T-helper 1 cell treated with Interleukin-12 subunit alpha and Interleukin-12 subunit beta and Interleukin-4 antibody, amounts not matched to agents 30 μg/mL and 1 μg/mL, for 36 hours (primary cell): ENCODE measurements around the gene CLOCK.

ENCODE experiments used
- H3K27ac Mint-ChIP-seq: one replicate; pipeline ENCODE4 v1.8.0; 2021; ENCODE audit warnings: mild to moderate bottlenecking, mixed read lengths
- H3K27me3 Mint-ChIP-seq: one replicate; pipeline ENCODE4 v1.8.0; 2021; ENCODE audit warnings: low read depth, mixed read lengths
- H3K36me3 Mint-ChIP-seq: one replicate; pipeline ENCODE4 v1.8.0; 2021; ENCODE audit warnings: low read depth, mixed read lengths
- H3K4me1 Mint-ChIP-seq: one replicate; pipeline ENCODE4 v1.8.0; 2021; ENCODE audit warnings: low read depth, mixed read lengths
- H3K4me3 Mint-ChIP-seq: one replicate; pipeline ENCODE4 v1.8.0; 2021; ENCODE audit warnings: mild to moderate bottlenecking, moderate library complexity, mixed read lengths
- H3K9me3 Mint-ChIP-seq: one replicate; pipeline ENCODE4 v1.8.0; 2021; ENCODE audit warnings: mixed read lengths

The CLOCK gene

DNA sequence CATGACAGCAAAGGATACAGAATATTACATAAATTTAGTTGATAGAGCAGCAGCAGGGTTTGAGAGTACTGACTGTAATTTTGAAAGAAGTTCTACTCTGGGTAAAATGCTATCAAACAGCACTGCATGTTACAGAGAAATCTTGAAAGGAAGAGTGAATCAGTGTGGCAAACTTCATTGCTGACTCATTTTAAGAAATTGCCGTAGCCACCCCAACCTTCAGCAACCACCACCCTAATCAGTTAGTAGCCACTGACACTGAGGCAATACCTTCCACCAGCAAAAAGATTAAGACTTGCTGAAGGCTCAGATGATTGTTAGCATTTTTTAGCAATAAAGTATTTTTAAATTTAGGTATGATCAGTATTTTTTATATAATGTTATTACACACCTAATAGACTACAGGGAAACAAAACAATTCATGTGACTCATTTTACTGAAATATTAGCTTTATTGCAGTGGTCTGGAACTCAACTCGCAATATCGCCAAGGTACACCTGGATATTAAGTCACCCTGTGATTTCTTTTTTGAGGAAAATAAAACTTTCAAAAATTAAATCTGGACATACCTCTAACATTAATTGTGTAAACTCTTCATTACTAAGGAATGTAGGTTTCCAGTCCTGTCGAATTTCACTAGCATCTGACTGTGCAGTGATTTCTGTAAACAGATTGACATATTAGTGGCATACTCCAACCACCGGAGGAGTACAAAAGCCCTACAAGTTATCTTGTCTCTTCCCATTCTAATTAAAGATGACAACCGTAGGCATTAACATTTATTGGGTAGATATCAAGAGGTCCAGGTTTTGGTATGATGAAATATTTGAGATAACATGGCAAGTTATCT, 71.1 kb downstream of the CLOCK start:
- no peak overlapping the region for H3K27ac Mint-ChIP-seq
- H3K36me3 Mint-ChIP-seq, result peaks cover 16% of the 10 kb centered on the region

DNA sequence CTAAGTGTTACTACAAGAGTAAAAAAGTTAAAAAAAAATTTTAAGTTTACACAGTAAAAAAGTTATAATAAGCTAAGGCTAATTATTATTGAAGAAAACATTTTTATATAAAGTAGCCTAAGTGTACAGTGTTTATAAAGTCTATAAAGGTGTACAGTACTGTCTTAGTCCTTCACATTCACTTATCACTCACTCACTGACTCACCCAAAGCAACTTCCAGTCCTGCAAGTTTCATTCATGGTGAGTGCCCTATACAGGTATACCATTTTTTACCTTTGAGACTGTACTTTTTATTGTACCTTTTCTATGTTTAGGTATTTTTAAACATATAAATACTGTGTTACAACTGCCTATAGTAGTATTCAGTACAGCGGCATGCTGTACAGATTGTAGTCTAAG, 76.7 kb downstream of the CLOCK start:
- no peaks in the 10 kb centered on the region for H3K27me3 Mint-ChIP-seq
- no peak overlapping the region for H3K4me3 Mint-ChIP-seq
- no peak overlapping the region for H3K27ac Mint-ChIP-seq
- H3K36me3 Mint-ChIP-seq, result peaks cover 21% of the 10 kb centered on the region
- peaks cover 13% of the 10 kb centered on the region for H3K9me3 Mint-ChIP-seq
- H3K4me1 Mint-ChIP-seq, result peaks cover 2% of the 10 kb centered on the region

More for the DNA sequence above, 71.1 kb downstream of the CLOCK start:
- Mint-ChIP-seq H3K9me3 (no peaks in the 10 kb centered on the region), H3K4me3 (no peak overlapping the region), H3K27me3 (no peaks in the 10 kb centered on the region), H3K4me1 (peaks cover 2% of the 10 kb centered on the region)

DNA sequence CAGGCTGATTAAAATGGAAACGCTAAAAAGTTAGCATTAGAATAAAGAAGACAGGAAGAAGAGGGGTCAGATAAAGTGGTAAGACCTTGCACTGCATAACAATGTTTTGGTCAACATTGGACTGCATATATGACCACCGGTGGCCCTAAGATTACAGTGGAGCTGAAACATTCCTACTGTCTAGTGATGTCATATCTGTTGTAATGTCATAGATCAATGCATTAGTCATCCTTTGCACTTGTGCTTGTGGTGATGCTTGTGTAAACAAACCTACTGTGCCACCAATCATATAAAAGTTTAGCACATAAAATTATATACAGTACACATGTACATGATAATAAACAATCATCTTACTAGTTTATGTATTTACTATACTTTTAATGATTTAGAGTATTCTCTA, 78.0 kb downstream of the CLOCK start:
- Mint-ChIP-seq H3K36me3 (peaks cover 11% of the 10 kb centered on the region), H3K9me3 (peaks cover 13% of the 10 kb centered on the region), H3K27me3 (no peaks in the 10 kb centered on the region), H3K4me1 (no peaks in the 10 kb centered on the region), H3K4me3 (no peak overlapping the region), H3K27ac (no peak overlapping the region)

DNA sequence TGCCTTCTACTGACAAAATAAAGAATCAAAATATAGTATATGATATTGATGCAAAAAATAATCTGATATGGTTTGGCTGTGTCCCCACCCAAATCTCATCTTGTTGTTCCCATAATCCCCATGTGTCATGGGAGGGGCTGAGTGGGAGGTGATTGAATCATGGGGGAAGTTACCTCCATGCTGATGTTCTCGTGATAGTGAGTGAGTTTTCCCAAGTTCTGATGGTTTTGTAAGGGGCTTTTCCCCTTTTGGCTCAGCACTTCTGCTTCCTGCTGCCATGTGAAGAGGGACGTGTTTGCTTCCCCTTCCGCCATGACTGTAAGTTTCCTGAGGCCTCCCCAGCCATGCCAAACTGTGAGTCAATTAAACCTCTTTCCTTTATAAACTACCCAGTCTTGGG, 80.7 kb downstream of the CLOCK start:
- Mint-ChIP-seq H3K27me3 (no peaks in the 10 kb centered on the region), H3K9me3 (peaks cover 13% of the 10 kb centered on the region), H3K4me1 (no peaks in the 10 kb centered on the region), H3K36me3 (peaks cover 12% of the 10 kb centered on the region), H3K4me3 (no peak overlapping the region), H3K27ac (no peak overlapping the region)

DNA sequence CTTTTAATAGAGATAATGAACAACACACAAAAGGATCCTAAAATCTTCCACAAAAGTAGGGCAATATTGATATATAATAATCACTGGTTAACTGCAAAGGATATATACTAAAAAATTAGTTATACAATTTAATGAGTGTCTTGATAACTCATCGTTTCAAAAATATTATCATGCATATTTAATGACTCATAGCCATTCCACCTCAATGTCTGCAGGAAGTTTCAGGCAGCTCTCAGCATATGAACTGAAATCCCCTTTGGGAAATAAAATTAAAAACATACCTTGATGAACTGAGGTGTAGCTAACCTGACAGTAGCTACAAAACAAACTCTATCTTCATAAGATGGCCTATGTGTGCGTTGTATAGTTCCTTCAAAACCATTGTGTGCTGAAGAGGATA, 88.1 kb downstream of the CLOCK start:
- H3K27ac Mint-ChIP-seq, result no peak overlapping the region
- no peaks in the 10 kb centered on the region for H3K4me1 Mint-ChIP-seq
- H3K9me3 Mint-ChIP-seq, result no peaks in the 10 kb centered on the region
- no peaks in the 10 kb centered on the region for H3K27me3 Mint-ChIP-seq
- H3K36me3 Mint-ChIP-seq, result peaks cover 4% of the 10 kb centered on the region
- no peak overlapping the region for H3K4me3 Mint-ChIP-seq

DNA sequence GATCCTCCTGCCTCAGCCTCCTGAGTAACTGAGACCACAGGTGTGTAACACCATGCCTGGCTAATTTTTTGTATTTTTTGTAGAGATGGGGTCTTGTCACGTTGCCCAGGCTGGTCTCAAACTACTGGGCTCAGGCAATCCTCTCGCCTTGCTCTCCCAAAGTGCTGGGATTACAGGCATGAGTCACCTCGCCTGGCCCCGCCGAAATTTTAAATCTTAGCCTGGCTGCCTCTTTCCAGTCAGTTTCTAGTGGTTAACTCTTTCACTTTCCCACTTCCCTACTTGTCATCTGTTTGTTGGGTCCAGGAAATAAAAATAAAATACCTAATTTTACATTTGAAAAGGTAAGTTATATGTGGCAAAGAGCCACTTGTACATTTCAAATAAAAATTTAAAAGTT, 88.5 kb downstream of the CLOCK start:
- Mint-ChIP-seq H3K9me3 (no peaks in the 10 kb centered on the region), H3K27ac (no peak overlapping the region), H3K36me3 (peaks cover 4% of the 10 kb centered on the region), H3K27me3 (no peaks in the 10 kb centered on the region), H3K4me1 (no peaks in the 10 kb centered on the region), H3K4me3 (no peak overlapping the region)

DNA sequence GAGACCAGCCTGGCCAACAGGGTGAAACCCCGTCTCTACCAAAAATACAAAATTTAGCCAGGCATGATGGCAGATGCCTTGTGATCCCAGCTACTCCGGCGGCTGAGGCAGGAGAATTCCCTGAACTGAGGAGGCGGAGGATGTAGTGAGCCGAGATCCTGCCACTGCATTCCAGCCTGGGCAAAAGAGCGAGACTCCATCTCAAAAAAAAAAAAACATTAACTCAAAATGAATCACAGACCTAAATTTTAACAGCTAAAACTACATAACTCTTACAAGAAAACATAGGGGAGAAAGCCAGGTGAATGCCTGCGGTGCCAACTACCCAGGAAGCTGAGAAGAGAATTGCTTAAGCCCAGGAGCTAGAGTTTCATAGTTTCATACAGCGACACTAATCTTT, 96.1 kb downstream of the CLOCK start:
- H3K27me3 Mint-ChIP-seq, result no peaks in the 10 kb centered on the region
- no peaks in the 10 kb centered on the region for H3K9me3 Mint-ChIP-seq
- H3K36me3 Mint-ChIP-seq, result peaks cover 15% of the 10 kb centered on the region
- H3K27ac Mint-ChIP-seq, result no peak overlapping the region
- no peaks in the 10 kb centered on the region for H3K4me1 Mint-ChIP-seq
- no peak overlapping the region for H3K4me3 Mint-ChIP-seq

DNA sequence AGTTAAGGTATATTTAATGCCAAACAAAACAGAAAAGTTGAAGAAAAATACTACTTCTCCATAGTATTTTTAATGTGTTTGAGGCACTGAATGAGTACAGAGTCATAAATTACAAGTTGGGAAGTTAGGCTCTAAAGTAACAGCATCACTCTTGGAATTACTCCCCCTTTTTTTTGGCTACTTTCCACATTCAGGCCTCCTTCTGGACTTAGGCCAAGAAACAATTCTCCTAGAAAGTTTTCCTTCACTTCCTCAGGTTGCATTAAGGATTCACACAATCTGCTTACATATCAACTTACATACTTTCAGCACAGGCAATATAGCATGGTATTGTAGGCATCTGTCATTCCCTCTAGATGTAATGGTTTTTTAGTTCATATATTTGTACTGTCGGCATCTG, 98.9 kb downstream of the CLOCK start:
- no peak overlapping the region for H3K27ac Mint-ChIP-seq
- H3K4me1 Mint-ChIP-seq, result no peaks in the 10 kb centered on the region
- no peak overlapping the region for H3K4me3 Mint-ChIP-seq
- H3K9me3 Mint-ChIP-seq, result no peaks in the 10 kb centered on the region
- H3K27me3 Mint-ChIP-seq, result no peaks in the 10 kb centered on the region
- peaks cover 13% of the 10 kb centered on the region for H3K36me3 Mint-ChIP-seq

DNA sequence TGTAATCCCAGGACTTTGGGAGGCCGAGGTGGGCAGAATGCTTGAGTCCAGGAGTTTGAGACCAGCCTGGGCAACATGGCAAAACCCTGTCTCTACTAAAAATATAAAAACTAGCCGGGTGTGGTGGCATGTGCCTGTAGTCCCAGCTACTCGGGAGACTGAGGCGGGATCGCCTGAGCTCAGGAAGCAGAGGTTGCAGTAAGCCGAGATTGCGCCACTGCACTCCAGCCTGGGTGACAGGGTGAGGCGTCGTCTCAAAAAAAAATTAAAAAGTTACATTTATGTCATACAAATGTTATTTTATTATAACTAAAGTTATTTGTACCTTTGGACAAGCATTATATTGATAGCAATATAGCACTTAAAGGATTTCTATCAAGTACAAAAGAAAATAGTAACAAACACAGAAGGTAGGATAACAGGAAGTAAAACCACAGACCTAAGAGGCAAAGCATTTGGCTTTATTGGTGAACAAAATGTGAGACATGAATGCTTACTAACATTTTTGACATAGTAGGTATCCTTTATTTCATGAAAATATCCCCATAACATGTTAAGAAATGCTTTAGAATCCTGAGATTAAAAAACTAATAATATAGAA, 99.5 kb downstream of the CLOCK start:
- H3K9me3 Mint-ChIP-seq, result no peaks in the 10 kb centered on the region
- no peak overlapping the region for H3K27ac Mint-ChIP-seq
- no peaks in the 10 kb centered on the region for H3K27me3 Mint-ChIP-seq
- peaks cover 14% of the 10 kb centered on the region for H3K36me3 Mint-ChIP-seq
- no peak overlapping the region for H3K4me3 Mint-ChIP-seq
- H3K4me1 Mint-ChIP-seq, result peaks cover 4% of the 10 kb centered on the region

DNA sequence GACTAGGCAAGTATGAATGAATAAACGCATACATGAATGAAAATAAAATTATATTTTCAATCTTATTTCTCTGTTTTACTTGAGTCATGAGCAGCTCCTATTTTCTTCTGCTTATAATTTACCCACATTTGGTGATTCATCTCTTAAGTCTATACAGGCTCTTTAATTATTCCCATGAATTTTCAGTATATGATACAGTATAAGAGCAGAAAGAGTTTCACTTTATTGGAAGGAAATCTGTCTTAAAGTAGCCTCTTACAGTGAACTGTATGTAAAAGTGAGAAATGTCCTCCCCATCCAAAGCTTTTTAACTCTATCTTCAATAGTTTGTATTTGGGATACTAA, 100.2 kb downstream of the CLOCK start:
- Mint-ChIP-seq H3K36me3 (peaks cover 11% of the 10 kb centered on the region), H3K27me3 (no peaks in the 10 kb centered on the region), H3K9me3 (no peaks in the 10 kb centered on the region), H3K4me3 (no peak overlapping the region), H3K27ac (no peak overlapping the region), H3K4me1 (peaks cover 4% of the 10 kb centered on the region)

DNA sequence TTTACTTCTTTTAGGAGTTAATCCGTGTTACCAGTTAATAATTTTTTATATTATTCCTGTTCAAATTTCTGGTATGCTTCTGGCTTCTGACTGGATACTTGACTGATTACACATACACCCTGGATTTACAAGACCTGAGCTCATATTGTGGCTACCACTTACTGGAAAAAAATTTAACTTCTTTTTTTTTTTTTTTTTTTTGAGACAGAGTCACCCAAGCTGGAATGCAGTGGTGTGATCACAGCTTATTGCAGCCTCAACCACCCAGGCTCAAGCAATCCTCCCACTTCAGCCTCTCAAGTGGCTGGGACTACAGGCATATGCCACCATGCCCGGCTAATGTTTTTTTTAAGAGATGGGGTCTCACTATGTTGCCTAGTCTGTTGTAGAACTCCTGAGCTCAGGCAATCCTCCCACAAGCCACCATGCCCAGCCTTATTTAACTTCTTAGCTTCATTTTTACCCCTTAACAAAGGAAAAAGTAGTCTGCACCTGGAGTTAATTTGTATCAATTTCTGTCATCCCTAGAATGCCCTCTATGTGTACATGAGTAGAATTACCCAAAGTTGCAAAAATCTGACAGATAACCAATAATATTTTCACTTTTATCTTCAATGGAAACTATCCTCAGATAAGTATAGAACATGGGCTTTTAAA, 100.7 kb downstream of the CLOCK start:
- no peak overlapping the region for H3K4me3 Mint-ChIP-seq
- no peaks in the 10 kb centered on the region for H3K27me3 Mint-ChIP-seq
- peaks cover 8% of the 10 kb centered on the region for H3K36me3 Mint-ChIP-seq
- H3K4me1 Mint-ChIP-seq, result peaks cover 4% of the 10 kb centered on the region
- no peak overlapping the region for H3K27ac Mint-ChIP-seq
- no peaks in the 10 kb centered on the region for H3K9me3 Mint-ChIP-seq

DNA sequence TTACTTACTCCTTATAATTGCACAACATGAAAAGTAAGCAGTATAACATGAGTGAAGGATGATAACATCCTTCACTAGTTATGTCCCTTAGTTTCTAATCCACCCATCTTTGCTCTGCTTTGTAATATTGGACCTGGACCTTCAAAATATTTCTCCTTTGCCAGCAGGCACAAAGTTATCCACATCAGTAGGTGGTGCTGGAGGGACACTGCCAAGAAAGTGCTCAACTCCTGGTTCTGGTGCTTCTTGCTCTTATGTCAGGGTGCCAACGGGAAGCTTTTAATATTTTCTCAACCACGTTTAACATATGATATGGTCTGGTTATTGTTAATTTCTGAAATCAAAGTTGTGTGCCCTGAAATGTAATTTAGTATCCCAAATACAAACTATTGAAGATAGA, 101.9 kb downstream of the CLOCK start:
- no peak overlapping the region for H3K4me3 Mint-ChIP-seq
- H3K4me1 Mint-ChIP-seq, result peaks cover 8% of the 10 kb centered on the region
- no peaks in the 10 kb centered on the region for H3K9me3 Mint-ChIP-seq
- no peak overlapping the region for H3K27ac Mint-ChIP-seq
- peaks cover 9% of the 10 kb centered on the region for H3K36me3 Mint-ChIP-seq
- H3K27me3 Mint-ChIP-seq, result no peaks in the 10 kb centered on the region

DNA sequence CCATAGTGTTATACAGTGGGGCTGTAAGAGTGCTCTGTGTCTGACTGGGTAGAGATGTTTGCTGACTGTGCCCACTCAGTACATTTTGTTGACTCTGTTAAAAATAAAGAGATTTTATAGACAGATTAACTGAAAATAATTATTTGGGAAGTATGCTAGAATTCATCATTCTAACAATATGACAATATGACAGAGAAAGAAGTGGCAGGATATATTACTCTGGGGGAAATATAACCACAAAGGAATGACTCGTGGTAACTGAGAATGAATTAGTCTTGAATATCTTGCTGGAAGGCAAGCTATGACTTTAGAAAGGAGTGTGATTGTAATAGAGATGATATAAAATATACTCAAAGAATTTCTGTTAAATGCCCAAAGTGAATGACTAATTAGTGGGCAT, 104.2 kb downstream of the CLOCK start:
- Mint-ChIP-seq H3K9me3 (no peaks in the 10 kb centered on the region), H3K27me3 (no peaks in the 10 kb centered on the region), H3K27ac (no peak overlapping the region), H3K4me3 (no peak overlapping the region), H3K4me1 (peaks cover 8% of the 10 kb centered on the region), H3K36me3 (peaks cover 15% of the 10 kb centered on the region)

DNA sequence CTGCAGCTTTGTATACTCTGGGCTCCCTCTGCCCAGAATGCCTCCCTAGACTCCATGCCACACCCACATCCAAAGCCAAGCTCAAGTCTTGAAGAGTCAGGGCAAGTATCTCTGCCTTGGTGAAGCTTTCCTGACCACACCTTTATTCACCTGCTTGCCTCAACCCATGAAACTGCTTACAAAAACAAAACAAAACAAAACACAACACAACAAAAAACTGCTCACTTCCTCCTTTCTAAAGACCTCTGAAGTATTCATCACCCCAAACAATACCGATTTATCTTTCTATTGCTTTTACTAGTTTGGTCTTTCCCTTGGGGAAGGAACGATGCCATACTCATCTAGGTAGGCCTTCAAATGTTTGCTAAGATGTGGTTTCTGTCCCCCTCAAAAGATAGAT, 105.9 kb downstream of the CLOCK start:
- H3K4me3 Mint-ChIP-seq, result no peak overlapping the region
- peaks cover 15% of the 10 kb centered on the region for H3K36me3 Mint-ChIP-seq
- peak overlapping the region; percentile 43 for H3K27ac Mint-ChIP-seq

DNA sequence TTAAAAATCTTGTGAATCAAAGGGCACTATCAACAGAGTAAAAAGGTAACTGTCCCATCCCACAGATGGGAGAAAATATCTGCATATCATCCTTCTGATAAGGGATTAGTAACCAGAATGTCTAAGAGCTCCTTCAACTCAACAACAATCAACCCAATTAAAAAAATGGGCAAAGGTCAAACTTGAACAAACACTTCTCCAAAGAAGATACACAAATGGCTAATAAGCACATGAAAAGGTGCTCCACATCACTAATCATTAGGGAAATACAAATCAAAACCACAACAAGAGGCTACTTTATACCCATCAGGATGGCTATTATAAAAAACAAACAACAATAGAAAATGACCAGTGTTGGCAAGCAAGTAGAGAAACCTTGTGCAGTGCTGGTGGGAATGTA, 107.7 kb downstream of the CLOCK start:
- peaks cover 23% of the 10 kb centered on the region for H3K36me3 Mint-ChIP-seq
- H3K27me3 Mint-ChIP-seq, result no peaks in the 10 kb centered on the region
- no peaks in the 10 kb centered on the region for H3K9me3 Mint-ChIP-seq
- H3K27ac Mint-ChIP-seq, result no peak overlapping the region
- H3K4me1 Mint-ChIP-seq, result peaks cover 21% of the 10 kb centered on the region
- no peak overlapping the region for H3K4me3 Mint-ChIP-seq

More for the DNA sequence above, 105.9 kb downstream of the CLOCK start:
- Mint-ChIP-seq H3K27me3 (no peaks in the 10 kb centered on the region), H3K9me3 (no peaks in the 10 kb centered on the region), H3K4me1 (peaks cover 8% of the 10 kb centered on the region)
